HepG2 (cell line): ENCODE results near the gene HNRNPR. TPM values are rescaled to one million over a fixed set of nuclear protein-coding genes. Genes with fewer than 3 reads are reported as not detected.

Experiments used
- HNRNPH1 ChIP-seq: fragments of 200-400 bp; formaldehyde crosslinking; optimal IDR thresholded peaks from 2 replicates; pipeline ENCODE3; 2017; ENCODE audit warnings: mild to moderate bottlenecking, low read depth, low read length
- RBFOX2 ChIP-seq: fragments of 200-400 bp; formaldehyde crosslinking; IDR thresholded peaks from 2 replicates; pipeline ENCODE4 v1.6.1; 2017; ENCODE audit warnings: low read depth, mild to moderate bottlenecking, low read length
- SIN3A ChIP-seq: IDR thresholded peaks from 2 replicates; pipeline ENCODE4 v1.6.1; 2011; ENCODE audit warnings: low read depth, mild to moderate bottlenecking, control low read depth, low read length, borderline replicate concordance
- ZFX ChIP-seq: sonication (generic); formaldehyde crosslinking; IDR thresholded peaks from 2 replicates; pipeline ENCODE4 v1.4.0; 2020; ENCODE audit warnings: mild to moderate bottlenecking, low read depth, missing genetic modification reagents, moderate library complexity
- ZNF350 ChIP-seq: sonication (generic); formaldehyde crosslinking; IDR thresholded peaks from 2 replicates; pipeline ENCODE4 v1.4.0; 2020; ENCODE audit warnings: mild to moderate bottlenecking, low read depth, missing genetic modification reagents, borderline replicate concordance
- ZNF749 ChIP-seq: sonication (generic); formaldehyde crosslinking; IDR thresholded peaks from 2 replicates; pipeline ENCODE4 v1.8.0; 2022; ENCODE audit warnings: mild to moderate bottlenecking, missing genetic modification reagents, moderate library complexity, borderline replicate concordance
- polyA plus RNA-seq, 8 experiments: library from polyadenylated mRNA; depleted of rRNA in 3 of 8; stranded (reverse) in 7 of 8; unstranded in 1 of 8; fragments of >200 nt; fragmentation: Illumina TruSeq in 4 of 8; extraction: Trizol in 4 of 8; gene quantifications; 2 replicates each; pipeline versions ENCODE4 v1.2.1 to v1.2.3, GENCODE V29; 2011 to 2016; ENCODE audit warnings: low read depth in 4 of 8, missing spikeins in 1 of 8, mixed read lengths in 1 of 8; ENCODE audit not compliant: insufficient read depth in 1 of 8
- total RNA-seq, 5 experiments: library from RNA; depleted of rRNA; stranded (reverse); fragments of >200 nt; fragmentation: Illumina TruSeq; extraction: Trizol; gene quantifications; 2 replicates each; pipeline ENCODE4 v1.2.3, GENCODE V29; 2016; ENCODE audit warnings: low read depth in 1 of 5
- TF ChIP-seq, protein P1 (sequence below), 2 experiments: fragments of 450-650 bp in 1 of 2; sonication (generic) in 1 of 2; formaldehyde crosslinking in 1 of 2; IDR thresholded peaks; 2 replicates each; pipeline versions ENCODE4 v1.6.1 to v1.8.0; 2016 to 2022; ENCODE audit warnings: antibody characterized with exemption in 1 of 2, mild to moderate bottlenecking in 1 of 2, missing genetic modification reagents in 1 of 2
- TF ChIP-seq, protein P2 (sequence below): sonication (generic); formaldehyde crosslinking; IDR thresholded peaks from 2 replicates; pipeline ENCODE4 v1.8.1; 2023; ENCODE audit warnings: mild to moderate bottlenecking, inconsistent platforms, moderate library complexity, missing genetic modification reagents, borderline replicate concordance
- TF ChIP-seq, protein P3 (sequence below): IDR thresholded peaks from 2 replicates; pipeline ENCODE4 v1.6.1; 2016; ENCODE audit warnings: missing genetic modification reagents, missing compliant biosample characterization
- TF ChIP-seq, protein P4 (sequence below): sonication (generic); formaldehyde crosslinking; IDR thresholded peaks from 2 replicates; pipeline ENCODE4 v1.4.0; 2020; ENCODE audit warnings: missing genetic modification reagents

HNRNPR gene
- total and polyA plus RNA-seq, 2 of the 13 experiments (the other 11 are each of a cell fraction or from before 2014, with no cell fraction given) = 133 to 216 TPM

DNA sequence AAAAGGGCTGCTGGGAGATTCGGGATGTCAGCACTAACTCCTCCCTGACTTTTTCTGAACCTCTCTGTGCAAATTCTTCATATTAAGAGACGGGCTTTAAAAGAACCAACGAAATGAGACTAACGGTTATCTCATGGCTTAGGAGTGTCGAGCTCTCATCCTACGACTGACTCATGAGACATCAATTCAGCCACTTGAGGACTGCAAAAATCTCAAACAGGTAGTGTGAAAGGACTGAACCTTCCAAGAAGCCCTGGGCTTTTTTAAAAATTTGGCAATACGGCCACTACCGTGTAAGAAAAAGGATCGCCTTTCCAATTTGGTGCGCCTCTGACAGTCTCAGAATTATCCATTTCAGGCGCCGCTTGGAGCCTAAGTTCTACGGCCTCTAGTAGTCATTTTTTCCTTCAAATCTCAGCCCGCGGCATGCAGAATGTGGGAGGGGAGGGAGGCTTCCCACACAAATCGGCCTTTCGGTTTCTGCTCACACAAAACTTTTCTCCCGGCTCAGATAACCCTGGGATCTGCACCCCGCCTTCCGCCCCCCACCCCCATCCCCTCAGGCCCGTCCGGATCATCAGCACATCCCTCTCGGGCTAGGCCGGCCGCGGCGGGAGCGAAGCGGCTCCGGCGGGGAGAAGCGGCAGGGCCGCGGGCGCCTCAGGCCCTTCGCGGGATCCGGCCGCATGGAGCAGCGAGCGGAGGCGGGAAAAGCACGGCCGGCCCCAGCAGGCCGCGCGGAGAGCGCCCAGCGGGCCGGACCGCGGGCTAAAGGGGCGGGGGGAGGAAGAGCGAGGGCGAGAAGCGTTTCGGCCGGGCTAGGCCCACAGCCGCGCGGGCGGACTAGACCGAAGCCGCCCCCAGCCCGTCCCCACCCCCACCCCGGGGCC is 618 bp downstream of the HNRNPR start (continued):
- TF ChIP-seq, protein P1, sequence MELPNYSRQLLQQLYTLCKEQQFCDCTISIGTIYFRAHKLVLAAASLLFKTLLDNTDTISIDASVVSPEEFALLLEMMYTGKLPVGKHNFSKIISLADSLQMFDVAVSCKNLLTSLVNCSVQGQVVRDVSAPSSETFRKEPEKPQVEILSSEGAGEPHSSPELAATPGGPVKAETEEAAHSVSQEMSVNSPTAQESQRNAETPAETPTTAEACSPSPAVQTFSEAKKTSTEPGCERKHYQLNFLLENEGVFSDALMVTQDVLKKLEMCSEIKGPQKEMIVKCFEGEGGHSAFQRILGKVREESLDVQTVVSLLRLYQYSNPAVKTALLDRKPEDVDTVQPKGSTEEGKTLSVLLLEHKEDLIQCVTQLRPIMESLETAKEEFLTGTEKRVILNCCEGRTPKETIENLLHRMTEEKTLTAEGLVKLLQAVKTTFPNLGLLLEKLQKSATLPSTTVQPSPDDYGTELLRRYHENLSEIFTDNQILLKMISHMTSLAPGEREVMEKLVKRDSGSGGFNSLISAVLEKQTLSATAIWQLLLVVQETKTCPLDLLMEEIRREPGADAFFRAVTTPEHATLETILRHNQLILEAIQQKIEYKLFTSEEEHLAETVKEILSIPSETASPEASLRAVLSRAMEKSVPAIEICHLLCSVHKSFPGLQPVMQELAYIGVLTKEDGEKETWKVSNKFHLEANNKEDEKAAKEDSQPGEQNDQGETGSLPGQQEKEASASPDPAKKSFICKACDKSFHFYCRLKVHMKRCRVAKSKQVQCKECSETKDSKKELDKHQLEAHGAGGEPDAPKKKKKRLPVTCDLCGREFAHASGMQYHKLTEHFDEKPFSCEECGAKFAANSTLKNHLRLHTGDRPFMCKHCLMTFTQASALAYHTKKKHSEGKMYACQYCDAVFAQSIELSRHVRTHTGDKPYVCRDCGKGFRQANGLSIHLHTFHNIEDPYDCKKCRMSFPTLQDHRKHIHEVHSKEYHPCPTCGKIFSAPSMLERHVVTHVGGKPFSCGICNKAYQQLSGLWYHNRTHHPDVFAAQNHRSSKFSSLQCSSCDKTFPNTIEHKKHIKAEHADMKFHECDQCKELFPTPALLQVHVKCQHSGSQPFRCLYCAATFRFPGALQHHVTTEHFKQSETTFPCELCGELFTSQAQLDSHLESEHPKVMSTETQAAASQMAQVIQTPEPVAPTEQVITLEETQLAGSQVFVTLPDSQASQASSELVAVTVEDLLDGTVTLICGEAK (IDR thresholded peaks at IDR 0.05) = no peak
- TF ChIP-seq, protein P1 (CRISPR knock-in tag; IDR thresholded peaks at IDR 0.05) = peak; percentile 6; the same call in 1 of the 2 replicates
- TF ChIP-seq ZNF749 (no peak; the same call in 1 of the 2 replicates), SIN3A (peak; percentile 22; the same call in 1 of the 2 replicates), ZNF350 (CRISPR knock-in tag) (no peak), RBFOX2 (peak; percentile 2; the same call in 1 of the 2 replicates), HNRNPH1 (no peak), ZFX (peak; percentile 9; the same call in 1 of the 2 replicates)
- TF ChIP-seq, protein P2, sequence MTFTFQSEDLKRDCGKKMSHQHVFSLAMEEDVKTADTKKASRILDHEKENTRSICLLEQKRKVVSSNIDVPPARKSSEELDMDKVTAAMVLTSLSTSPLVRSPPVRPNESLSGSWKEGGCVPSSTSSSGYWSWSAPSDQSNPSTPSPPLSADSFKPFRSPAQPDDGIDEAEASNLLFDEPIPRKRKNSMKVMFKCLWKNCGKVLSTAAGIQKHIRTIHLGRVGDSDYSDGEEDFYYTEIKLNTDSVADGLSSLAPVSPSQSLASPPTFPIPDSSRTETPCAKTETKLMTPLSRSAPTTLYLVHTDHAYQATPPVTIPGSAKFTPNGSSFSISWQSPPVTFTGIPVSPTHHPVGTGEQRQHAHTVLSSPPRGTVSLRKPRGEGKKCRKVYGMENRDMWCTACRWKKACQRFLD (CRISPR knock-in tag) = 0 out of 2 replicates have a peak, but pooled peaks have one; percentile 8
- TF ChIP-seq, protein P3, sequence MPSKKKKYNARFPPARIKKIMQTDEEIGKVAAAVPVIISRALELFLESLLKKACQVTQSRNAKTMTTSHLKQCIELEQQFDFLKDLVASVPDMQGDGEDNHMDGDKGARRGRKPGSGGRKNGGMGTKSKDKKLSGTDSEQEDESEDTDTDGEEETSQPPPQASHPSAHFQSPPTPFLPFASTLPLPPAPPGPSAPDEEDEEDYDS (CRISPR knock-in tag) = no peak
- TF ChIP-seq, protein P4, sequence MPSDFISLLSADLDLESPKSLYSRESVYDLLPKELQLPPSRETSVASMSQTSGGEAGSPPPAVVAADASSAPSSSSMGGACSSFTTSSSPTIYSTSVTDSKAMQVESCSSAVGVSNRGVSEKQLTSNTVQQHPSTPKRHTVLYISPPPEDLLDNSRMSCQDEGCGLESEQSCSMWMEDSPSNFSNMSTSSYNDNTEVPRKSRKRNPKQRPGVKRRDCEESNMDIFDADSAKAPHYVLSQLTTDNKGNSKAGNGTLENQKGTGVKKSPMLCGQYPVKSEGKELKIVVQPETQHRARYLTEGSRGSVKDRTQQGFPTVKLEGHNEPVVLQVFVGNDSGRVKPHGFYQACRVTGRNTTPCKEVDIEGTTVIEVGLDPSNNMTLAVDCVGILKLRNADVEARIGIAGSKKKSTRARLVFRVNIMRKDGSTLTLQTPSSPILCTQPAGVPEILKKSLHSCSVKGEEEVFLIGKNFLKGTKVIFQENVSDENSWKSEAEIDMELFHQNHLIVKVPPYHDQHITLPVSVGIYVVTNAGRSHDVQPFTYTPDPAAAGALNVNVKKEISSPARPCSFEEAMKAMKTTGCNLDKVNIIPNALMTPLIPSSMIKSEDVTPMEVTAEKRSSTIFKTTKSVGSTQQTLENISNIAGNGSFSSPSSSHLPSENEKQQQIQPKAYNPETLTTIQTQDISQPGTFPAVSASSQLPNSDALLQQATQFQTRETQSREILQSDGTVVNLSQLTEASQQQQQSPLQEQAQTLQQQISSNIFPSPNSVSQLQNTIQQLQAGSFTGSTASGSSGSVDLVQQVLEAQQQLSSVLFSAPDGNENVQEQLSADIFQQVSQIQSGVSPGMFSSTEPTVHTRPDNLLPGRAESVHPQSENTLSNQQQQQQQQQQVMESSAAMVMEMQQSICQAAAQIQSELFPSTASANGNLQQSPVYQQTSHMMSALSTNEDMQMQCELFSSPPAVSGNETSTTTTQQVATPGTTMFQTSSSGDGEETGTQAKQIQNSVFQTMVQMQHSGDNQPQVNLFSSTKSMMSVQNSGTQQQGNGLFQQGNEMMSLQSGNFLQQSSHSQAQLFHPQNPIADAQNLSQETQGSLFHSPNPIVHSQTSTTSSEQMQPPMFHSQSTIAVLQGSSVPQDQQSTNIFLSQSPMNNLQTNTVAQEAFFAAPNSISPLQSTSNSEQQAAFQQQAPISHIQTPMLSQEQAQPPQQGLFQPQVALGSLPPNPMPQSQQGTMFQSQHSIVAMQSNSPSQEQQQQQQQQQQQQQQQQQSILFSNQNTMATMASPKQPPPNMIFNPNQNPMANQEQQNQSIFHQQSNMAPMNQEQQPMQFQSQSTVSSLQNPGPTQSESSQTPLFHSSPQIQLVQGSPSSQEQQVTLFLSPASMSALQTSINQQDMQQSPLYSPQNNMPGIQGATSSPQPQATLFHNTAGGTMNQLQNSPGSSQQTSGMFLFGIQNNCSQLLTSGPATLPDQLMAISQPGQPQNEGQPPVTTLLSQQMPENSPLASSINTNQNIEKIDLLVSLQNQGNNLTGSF (CRISPR knock-in tag) = 0 out of 2 replicates have a peak, but pooled peaks have one; percentile 42
